ENCODE measurements around the gene ANKRD40CL.

- no peak for TF ChIP-seq POLR2A (IDR thresholded peaks at IDR 0.05)
- TF ChIP-seq CTCF (IDR thresholded peaks at IDR 0.05), result no peak
- TF ChIP-seq EP300 (IDR thresholded peaks at IDR 0.05), result no peak
These were observed 32.3 kb upstream of the ANKRD40CL start for GRCh38 chr17:50799582-50799981.

Measured in ovary (tissue), 3 donors.